ENCODE results near the gene IFT43. TPM values are rescaled to one million over a fixed set of nuclear protein-coding genes. Genes with fewer than 3 reads are reported as not detected.
A peak's percentile ranks its signal among the peaks of the same experiment; 100 is the strongest.

IFT43 gene
- total RNA-seq, 2 experiments from 2014 or later = 14.1 to 15.0 TPM

DNA sequence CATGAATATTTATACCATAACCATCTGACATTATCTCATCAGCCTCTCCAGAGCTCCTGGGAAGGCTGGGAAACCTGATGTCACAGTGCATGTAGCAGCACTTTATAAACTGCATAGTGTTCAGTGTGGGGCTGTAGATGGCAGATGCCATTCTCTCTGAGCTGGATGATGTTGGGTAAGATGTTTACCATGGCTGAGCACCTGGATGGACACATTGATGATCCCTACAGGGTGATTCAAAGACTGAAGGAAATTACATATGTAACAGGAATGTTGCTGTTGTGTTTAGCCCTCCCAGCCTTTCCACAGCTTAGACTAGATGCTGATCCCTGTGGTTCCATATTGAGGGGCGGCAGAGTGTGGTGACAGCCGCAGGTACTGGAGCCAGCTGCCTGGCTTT lies 37.4 kb downstream of the IFT43 start:
- Mint-ChIP-seq H3K4me1 (ENCODE audit: low read depth) (no peaks in the 10 kb centered on the region), H3K27ac (no peak overlapping the region), H3K9me3 (peaks cover 16% of the 10 kb centered on the region), H3K27me3 (no peaks in the 10 kb centered on the region), H3K4me3 (no peak overlapping the region), H3K36me3 (peaks cover 33% of the 10 kb centered on the region)
- CTCF ChIA-PET = no interaction called here
- DNase-seq = no peak
- POLR2A ChIA-PET = no interaction called here
- intact Hi-C loops (cut with micrococcal nuclease) = no loop called here

DNA sequence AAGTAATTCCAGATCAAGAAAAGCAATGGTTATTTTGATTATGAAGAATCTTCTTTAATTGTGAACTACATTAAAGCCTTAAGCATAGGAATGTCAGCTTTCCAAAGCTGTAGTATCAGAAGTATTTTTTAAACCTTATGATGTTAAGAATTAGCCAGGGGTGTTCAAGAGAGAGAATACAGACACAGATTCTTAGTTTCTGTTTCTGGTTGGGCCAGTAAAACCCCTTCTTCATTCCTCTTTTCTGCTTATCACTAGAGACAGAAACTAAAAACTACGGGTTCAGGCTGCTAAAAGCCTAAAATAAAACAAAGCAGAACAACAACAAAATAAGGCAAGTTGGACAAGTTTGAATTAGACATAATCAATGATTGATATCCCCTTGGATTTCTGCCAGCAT lies 38.2 kb downstream of the IFT43 start:
- Mint-ChIP-seq H3K27me3 (no peaks in the 10 kb centered on the region), H3K4me3 (no peak overlapping the region), H3K27ac (no peak overlapping the region), H3K4me1 (ENCODE audit: low read depth) (no peaks in the 10 kb centered on the region), H3K9me3 (peaks cover 13% of the 10 kb centered on the region), H3K36me3 (peaks cover 27% of the 10 kb centered on the region)
- no peak for DNase-seq
- CTCF ChIA-PET = no interaction called here
- intact Hi-C loops (cut with micrococcal nuclease) = no loop called here
- POLR2A ChIA-PET = no interaction called here

DNA sequence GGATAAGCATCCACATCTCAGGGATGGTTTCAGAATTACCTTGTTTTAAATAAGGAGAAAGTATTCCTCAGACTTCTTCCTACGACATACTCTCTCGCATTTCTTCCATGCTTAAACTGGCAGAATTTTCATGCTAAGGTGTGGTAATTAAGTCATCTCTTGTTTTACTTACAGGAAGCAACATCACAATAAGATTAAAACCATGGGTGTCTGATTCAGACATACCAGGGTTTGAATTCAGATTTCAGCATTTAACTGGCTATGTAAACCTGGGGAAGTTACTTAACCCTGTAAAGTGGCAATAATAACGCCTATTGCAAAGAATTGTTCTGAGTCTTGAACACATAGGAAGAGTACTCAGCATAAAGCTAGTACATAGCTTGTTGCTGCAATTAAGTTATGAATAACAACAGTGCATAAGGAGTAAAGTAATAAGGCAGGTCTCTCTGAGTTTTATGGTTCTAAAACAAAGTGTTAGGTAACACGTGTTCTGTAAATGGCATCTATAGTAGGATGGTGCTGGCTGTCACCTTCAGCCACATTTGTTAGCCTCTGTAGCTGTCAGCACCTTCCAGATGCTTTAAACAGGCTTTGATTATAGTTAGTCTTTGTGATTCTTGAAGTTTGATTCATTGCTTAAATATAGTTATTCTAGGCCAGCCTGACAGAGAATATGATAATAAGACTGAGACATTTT lies 38.8 kb downstream of the IFT43 start:
- CTCF ChIA-PET = no interaction called here
- Mint-ChIP-seq H3K4me1 (ENCODE audit: low read depth) (no peaks in the 10 kb centered on the region), H3K4me3 (no peak overlapping the region), H3K27ac (no peak overlapping the region), H3K27me3 (no peaks in the 10 kb centered on the region), H3K9me3 (peaks cover 8% of the 10 kb centered on the region), H3K36me3 (peaks cover 22% of the 10 kb centered on the region)
- POLR2A ChIA-PET = no interaction called here
- intact Hi-C loops (cut with micrococcal nuclease) = no loop called here
- no peak for DNase-seq

DNA sequence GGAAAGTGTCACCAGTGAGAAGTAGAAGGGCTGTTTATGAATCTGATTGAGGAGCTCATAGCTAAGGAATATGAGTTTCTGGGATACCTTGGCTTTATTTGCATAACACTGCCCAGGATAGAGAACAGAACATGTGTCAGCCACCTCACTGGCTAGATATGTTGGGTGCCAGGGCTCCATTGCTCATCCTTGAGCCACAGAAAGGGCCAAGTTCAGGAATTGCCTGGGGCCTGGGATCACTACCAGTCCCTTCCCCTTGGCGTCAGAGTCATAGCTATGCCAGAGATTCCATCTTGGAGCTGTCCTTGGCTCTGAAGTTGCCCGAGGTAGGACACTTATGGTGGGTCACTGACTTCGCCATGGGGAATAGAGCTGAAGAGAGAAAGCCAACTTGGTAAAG lies 49.0 kb downstream of the IFT43 start:
- no peak overlapping the region for H3K27ac Mint-ChIP-seq
- intact Hi-C loops (cut with micrococcal nuclease) = no loop called here
- no peaks in the 10 kb centered on the region for H3K27me3 Mint-ChIP-seq
- ChIA-PET POLR2A (no interaction called here), CTCF (no interaction called here)
- no peaks in the 10 kb centered on the region for H3K36me3 Mint-ChIP-seq
- H3K4me1 Mint-ChIP-seq (ENCODE audit: low read depth) = no peaks in the 10 kb centered on the region
- H3K9me3 Mint-ChIP-seq = no peaks in the 10 kb centered on the region
- H3K4me3 Mint-ChIP-seq = no peak overlapping the region
- DNase-seq = no peak

DNA sequence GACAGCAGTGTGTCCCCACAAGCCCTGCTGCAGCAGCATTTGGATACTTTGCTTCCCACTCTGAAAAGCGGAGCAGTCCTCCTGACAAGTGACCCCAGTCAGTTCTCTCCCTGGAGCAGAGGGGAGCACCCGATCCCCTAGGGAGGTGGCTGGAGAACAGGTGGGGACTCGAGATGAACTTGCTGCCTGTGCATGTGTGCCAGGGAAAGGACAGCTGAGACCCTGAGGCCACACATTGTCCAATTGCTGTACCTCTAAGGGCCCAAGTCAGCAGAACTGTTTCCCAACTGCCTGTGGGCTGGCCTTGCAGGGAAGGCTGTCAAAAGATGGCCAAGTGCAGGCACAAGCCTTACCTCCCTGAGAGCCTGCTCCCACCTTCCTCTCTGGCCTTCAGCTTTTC lies 55.1 kb downstream of the IFT43 start:
- H3K9me3 Mint-ChIP-seq = no peaks in the 10 kb centered on the region
- no peaks in the 10 kb centered on the region for H3K4me1 Mint-ChIP-seq (ENCODE audit: low read depth)
- intact Hi-C loops (cut with micrococcal nuclease) = no loop called here
- no peak overlapping the region for H3K4me3 Mint-ChIP-seq
- no peaks in the 10 kb centered on the region for H3K36me3 Mint-ChIP-seq
- ChIA-PET CTCF (interaction anchor here (1.5 kb wide), 1 partner anchor 10 kb away, joined by 5 read pairs; no protein-coding TSS in a partner anchor), POLR2A (no interaction called here)
- H3K27ac Mint-ChIP-seq = no peak overlapping the region
- H3K27me3 Mint-ChIP-seq = no peaks in the 10 kb centered on the region
- DNase-seq = no peak

DNA sequence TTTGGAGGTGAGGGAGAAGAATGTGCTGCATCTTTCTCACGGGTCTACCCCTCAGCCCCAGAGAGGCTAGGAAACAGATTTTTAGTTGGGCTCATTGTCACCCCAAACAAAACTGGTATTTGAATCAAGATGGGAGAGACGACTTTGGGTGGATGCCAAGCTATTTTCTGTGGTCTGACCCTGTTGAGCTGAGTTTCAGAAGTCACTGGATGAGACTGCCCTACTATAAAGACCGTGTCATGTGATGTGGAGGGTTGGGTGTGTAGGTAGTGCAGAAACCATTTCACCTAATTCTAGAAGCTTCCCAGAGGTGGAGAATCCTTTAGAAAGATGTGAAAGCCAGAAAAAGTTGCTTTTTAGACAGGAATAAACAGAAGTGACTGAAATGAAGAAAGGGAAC lies 60.2 kb downstream of the IFT43 start:
- Mint-ChIP-seq H3K27ac (no peak overlapping the region), H3K27me3 (no peaks in the 10 kb centered on the region), H3K4me3 (no peak overlapping the region), H3K9me3 (no peaks in the 10 kb centered on the region), H3K4me1 (ENCODE audit: low read depth) (no peaks in the 10 kb centered on the region), H3K36me3 (no peaks in the 10 kb centered on the region)
- intact Hi-C loops (cut with micrococcal nuclease) = no loop called here
- no peak for DNase-seq
- POLR2A ChIA-PET = no interaction called here
- CTCF ChIA-PET = interaction anchor here (9.4 kb wide), 1 partner anchor 307 kb away, joined by 112 read pairs; no protein-coding TSS in a partner anchor

DNA sequence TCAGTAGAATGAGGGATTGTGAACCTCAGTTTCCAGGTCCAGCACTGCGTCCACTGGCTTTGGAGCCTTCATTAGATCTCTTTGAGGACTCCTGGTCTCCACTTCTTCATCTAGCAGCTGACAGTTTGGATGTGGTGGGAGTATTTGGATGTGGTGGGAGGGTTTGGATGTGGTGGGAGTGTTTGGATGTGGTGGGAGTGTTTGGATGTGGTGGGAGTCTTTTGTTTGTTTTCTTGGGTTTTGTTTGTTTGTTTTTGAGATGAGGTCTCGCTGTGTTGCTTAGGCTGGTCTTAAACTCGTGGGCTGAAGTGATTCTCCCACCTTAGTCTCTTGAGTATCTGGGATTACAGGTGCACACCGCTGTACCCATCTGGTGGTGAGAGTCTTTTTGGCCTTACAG lies 64.7 kb downstream of the IFT43 start:
- H3K4me1 Mint-ChIP-seq (ENCODE audit: low read depth) = no peaks in the 10 kb centered on the region
- ChIA-PET POLR2A (no interaction called here), CTCF (interaction anchor here (0.6 to 9.4 kb wide), 30 partner anchors 9 to 601 kb away, joined by 3 to 112 read pairs (median 4); no protein-coding TSS in a partner anchor)
- intact Hi-C loops (cut with micrococcal nuclease) = no loop called here
- no peak overlapping the region for H3K4me3 Mint-ChIP-seq
- H3K27ac Mint-ChIP-seq = no peak overlapping the region
- no peaks in the 10 kb centered on the region for H3K9me3 Mint-ChIP-seq
- no peaks in the 10 kb centered on the region for H3K36me3 Mint-ChIP-seq
- no peaks in the 10 kb centered on the region for H3K27me3 Mint-ChIP-seq
- no peak for DNase-seq

DNA sequence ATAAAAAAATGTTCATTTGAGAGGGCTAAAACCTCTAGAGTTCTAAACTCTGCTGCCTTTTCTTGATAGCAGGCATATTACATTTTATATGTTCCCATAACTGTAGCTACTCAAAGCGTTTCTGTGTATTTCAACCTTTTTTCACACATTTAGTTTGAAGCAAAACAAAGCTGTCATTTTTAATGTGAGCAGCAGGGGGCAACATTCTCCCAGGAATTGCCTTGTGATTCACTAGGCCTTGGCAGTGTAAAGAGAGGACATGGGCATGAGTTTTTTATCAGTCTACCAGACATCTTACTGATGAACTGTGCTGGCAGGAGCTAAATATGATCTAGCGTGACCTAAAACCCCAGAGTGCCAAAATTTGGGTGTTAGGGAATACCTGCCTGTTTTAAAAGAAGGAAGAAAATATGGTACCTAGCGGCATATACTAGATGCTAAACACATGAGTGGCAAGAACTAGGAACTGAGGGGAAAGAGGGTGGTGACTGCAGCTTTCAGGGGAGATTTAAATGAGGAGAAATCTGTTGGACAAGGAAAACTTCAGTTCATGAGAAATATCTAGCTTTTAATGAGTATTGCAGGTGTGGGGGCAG lies 65.3 kb downstream of the IFT43 start:
- H3K27me3 Mint-ChIP-seq = no peaks in the 10 kb centered on the region
- no peak overlapping the region for H3K27ac Mint-ChIP-seq
- intact Hi-C loops (cut with micrococcal nuclease) = loop anchor here (1.0 kb wide), 2 partner anchors 301 to 336 kb away; no protein-coding TSS in a partner anchor
- H3K36me3 Mint-ChIP-seq = no peaks in the 10 kb centered on the region
- DNase-seq = peak; percentile 65
- H3K4me3 Mint-ChIP-seq = no peak overlapping the region
- H3K9me3 Mint-ChIP-seq = no peaks in the 10 kb centered on the region
- H3K4me1 Mint-ChIP-seq (ENCODE audit: low read depth) = no peaks in the 10 kb centered on the region
- ChIA-PET POLR2A (no interaction called here), CTCF (interaction anchor here (0.6 to 9.4 kb wide), 33 partner anchors 9 to 600 kb away, joined by 3 to 112 read pairs (median 4); no protein-coding TSS in a partner anchor)

DNA sequence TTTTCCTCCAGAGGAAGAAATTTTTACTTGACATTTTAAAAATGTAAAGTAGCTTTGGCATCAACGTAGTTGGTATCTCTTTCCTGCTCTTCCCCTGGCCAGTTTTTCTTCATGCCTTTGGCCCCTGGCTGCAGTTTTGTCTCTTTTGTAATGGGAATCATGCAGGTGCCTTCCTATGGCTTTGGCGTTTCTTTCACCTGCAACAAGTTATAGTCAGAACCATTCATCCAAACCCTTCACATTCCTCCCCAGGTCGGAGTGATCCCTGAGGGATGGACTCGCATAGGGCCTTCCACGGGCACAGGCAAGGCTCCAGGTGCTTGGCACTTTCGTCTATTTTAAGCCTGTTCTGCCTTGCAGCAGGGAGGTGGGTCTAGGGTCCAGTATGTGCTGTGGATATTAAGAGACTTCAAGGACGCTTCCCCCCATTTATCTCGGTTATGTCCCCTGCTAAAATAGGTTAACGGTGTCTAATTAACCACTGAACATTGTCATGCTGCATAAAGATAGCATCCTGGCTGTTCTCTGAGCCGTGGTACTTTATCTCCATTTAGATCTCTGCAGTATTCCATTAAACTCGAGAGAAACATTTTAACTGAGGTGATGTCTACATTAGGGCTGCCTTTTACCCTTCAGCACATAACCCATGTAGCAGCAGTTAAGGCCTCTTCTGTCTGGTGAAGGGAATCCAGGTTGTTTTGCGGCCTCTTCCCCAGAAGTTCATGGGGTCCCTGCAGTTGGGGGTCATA lies 66.3 kb downstream of the IFT43 start:
- Mint-ChIP-seq H3K4me1 (ENCODE audit: low read depth) (no peaks in the 10 kb centered on the region), H3K9me3 (no peaks in the 10 kb centered on the region), H3K27me3 (no peaks in the 10 kb centered on the region), H3K27ac (no peak overlapping the region), H3K4me3 (no peak overlapping the region), H3K36me3 (no peaks in the 10 kb centered on the region)
- ChIA-PET CTCF (interaction anchor here (1.0 to 9.4 kb wide), 12 partner anchors 32 to 596 kb away, joined by 3 to 112 read pairs (median 5); no protein-coding TSS in a partner anchor), POLR2A (no interaction called here)
- intact Hi-C loops (cut with micrococcal nuclease) = loop anchor here (1.0 kb wide), 2 partner anchors 300 to 335 kb away; no protein-coding TSS in a partner anchor
- no peak for DNase-seq

DNA sequence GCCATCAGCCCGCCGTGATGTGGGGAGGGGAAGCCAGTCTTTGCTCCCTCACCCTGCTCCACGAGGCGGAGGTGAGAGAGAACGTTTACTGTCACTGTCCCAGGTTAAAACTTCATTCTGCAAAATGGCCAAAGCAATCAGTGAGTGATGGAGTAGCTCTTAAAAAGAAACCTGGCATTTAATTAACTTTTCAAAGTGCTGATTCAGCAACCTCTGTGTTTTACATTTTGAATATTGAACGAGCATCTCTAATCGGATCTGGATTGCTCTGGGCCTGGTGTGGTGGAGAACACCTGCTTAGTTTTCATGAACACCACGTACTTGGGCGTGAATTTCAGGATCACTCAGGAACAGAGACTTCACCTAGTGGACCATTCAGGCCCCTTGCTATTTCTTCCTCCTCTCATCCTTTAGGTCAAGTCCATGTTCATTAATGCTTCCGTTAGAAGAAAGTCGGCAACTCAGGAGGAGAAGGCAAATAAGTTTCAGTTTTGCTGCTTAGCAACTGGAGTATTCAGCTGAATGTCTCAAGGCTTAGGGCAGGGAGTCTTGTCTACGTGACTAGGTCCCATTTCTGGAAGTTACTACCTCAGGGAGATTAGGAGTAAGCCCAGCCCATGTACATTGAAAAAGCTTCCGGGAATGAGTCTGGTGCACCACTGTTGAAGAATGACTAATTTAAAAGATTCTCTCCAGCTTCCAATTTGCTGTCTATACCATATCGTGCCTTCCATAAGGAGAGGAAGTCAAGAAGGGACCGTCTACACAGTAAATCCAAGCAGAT lies 68.2 kb downstream of the IFT43 start:
- intact Hi-C loops (cut with micrococcal nuclease) = no loop called here
- Mint-ChIP-seq H3K36me3 (no peaks in the 10 kb centered on the region), H3K4me3 (no peak overlapping the region), H3K27me3 (no peaks in the 10 kb centered on the region), H3K4me1 (ENCODE audit: low read depth) (no peaks in the 10 kb centered on the region), H3K9me3 (no peaks in the 10 kb centered on the region), H3K27ac (no peak overlapping the region)
- CTCF ChIA-PET = interaction anchor here (1.1 to 9.4 kb wide), 4 partner anchors 299 to 344 kb away, joined by 3 to 112 read pairs (median 4); no protein-coding TSS in a partner anchor
- DNase-seq = no peak
- POLR2A ChIA-PET = no interaction called here

DNA sequence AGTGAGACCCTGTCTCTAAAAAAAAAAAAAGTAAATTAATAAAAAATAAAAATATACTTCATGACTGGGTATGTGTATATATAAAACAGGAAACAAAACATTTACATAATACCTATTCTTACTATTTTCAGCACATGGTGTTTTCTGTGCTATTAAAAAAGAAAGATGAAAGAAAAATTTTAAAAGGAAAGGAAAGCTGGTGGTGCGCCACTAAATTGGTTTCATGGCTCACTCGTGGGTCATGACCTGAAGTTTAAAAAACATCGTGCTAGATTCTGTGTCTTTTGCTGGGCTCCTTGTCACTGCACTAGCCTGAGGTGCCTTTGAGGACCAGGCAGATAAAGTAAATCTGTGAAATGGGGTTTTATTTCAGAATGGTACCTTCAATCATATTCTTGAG lies 69.8 kb downstream of the IFT43 start:
- Mint-ChIP-seq H3K36me3 (no peaks in the 10 kb centered on the region), H3K4me1 (ENCODE audit: low read depth) (no peaks in the 10 kb centered on the region), H3K4me3 (no peak overlapping the region), H3K27ac (no peak overlapping the region), H3K9me3 (no peaks in the 10 kb centered on the region), H3K27me3 (no peaks in the 10 kb centered on the region)
- DNase-seq = no peak
- intact Hi-C loops (cut with micrococcal nuclease) = no loop called here
- ChIA-PET CTCF (interaction anchor here (0.6 to 1.7 kb wide), 3 partner anchors 74 to 332 kb away, joined by 5 to 6 read pairs (median 5); no protein-coding TSS in a partner anchor), POLR2A (no interaction called here)

DNA sequence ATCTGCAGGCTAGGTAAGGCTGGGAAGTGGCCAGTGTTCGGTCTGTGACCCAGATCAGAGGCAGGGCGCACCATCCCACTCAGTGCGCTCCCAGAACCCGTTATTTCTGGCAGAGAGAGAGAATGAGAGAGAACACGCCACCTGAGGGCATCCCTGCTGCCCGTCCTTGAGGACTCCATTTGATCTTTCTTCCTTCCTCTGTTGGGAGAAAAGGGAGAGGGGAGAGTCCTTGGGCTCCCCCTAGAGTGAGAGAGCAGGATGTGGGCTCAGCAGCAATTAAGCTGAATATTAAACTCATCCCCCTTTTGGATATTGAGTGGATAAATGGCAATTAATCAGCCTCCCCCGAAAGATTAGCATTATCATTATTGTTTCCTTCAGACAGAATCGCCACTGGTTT lies 70.6 kb downstream of the IFT43 start:
- ChIA-PET POLR2A (no interaction called here), CTCF (interaction anchor here (0.6 to 1.5 kb wide), 3 partner anchors 75 to 297 kb away, joined by 3 to 5 read pairs (median 5); no protein-coding TSS in a partner anchor)
- no peaks in the 10 kb centered on the region for H3K27me3 Mint-ChIP-seq
- DNase-seq = no peak
- intact Hi-C loops (cut with micrococcal nuclease) = no loop called here
- H3K27ac Mint-ChIP-seq = no peak overlapping the region
- no peaks in the 10 kb centered on the region for H3K4me1 Mint-ChIP-seq (ENCODE audit: low read depth)
- H3K36me3 Mint-ChIP-seq = peaks cover under 1% of the 10 kb centered on the region
- H3K4me3 Mint-ChIP-seq = no peak overlapping the region
- no peaks in the 10 kb centered on the region for H3K9me3 Mint-ChIP-seq

All from activated CD4-positive, alpha-beta memory T cell treated with anti-CD3 and anti-CD28 coated beads for 36 hours (primary cell).